IMR-90 (cell line): ENCODE measurements around the gene PLS1. TPM values are rescaled to one million over a fixed set of nuclear protein-coding genes. Genes with fewer than 3 reads are reported as not detected.

Experiments
- ATAC-seq: fragments of 200-7000 bp; cut with Tn5 transposase; 2 replicates; pipeline ENCODE4 v1.9.1; 2020; ENCODE audit warnings: low read depth, mild to moderate bottlenecking, moderate library complexity
- BruUV-seq: library from RNA; stranded (reverse); fragments of 400-500 nt; replicated peaks from 2 replicates; lab custom pipeline; 2021; lab: Mats Ljungman, UMichigan
- CTCF ChIA-PET: fragments of 300-600 bp; formaldehyde crosslinking; extraction: SDS; loops from one replicate; lab custom pipeline; 2021; ENCODE audit warnings: antibody characterized with exemption; lab: Yijun Ruan, JAX
- POLR2A ChIA-PET: fragments of 300-600 bp; sonication (Branson Sonifier 250); formaldehyde crosslinking; loops from one replicate; lab custom pipeline; 2022; ENCODE audit warnings: antibody characterized with exemption; ENCODE audit not compliant: unreplicated experiment; lab: Charles Lee
- DNase-seq: peaks from one replicate; pipeline ENCODE4 v3.0.0; 2013
- H2AFZ ChIP-seq: replicated peaks from 2 replicates; pipeline ENCODE3; 2013; ENCODE audit warnings: low read length, mild to moderate bottlenecking; ENCODE audit not compliant: poor library complexity
- H2AK5ac ChIP-seq: 2 replicates; pipeline ENCODE4 v1.6.1; 2013; ENCODE audit warnings: low read depth, low read length, inconsistent platforms
- H2AK9ac ChIP-seq: replicated peaks from 2 replicates; pipeline ENCODE3; 2013; ENCODE audit warnings: mild to moderate bottlenecking, low read depth, low read length, moderate library complexity; ENCODE audit not compliant: poor library complexity
- H2BK120ac ChIP-seq: 2 replicates; pipeline ENCODE4 v1.6.1; 2013; ENCODE audit warnings: low read depth, low read length, inconsistent platforms
- H2BK15ac ChIP-seq: 3 replicates; pipeline ENCODE4 v1.6.1; 2013; ENCODE audit warnings: low read depth, low read length, inconsistent platforms
- H2BK20ac ChIP-seq: 2 replicates; pipeline ENCODE4 v1.6.1; 2013; ENCODE audit warnings: low read depth, mild to moderate bottlenecking, inconsistent platforms, low read length, moderate library complexity
- H2BK5ac ChIP-seq: 2 replicates; pipeline ENCODE4 v1.6.1; 2013; ENCODE audit warnings: mild to moderate bottlenecking, low read depth, low read length, inconsistent platforms; ENCODE audit not compliant: poor library complexity, severe bottlenecking
- H3K14ac ChIP-seq: replicated peaks from 2 replicates; pipeline ENCODE4 v1.6.1; 2013; ENCODE audit warnings: low read depth, low read length, inconsistent platforms
- H3K18ac ChIP-seq: 2 replicates; pipeline ENCODE4 v1.6.1; 2013; ENCODE audit warnings: low read depth, low read length, control low read depth
- H3K23ac ChIP-seq: 2 replicates; pipeline ENCODE4 v1.6.1; 2013; ENCODE audit warnings: low read depth, low read length, inconsistent platforms
- H3K27ac ChIP-seq: 2 replicates; pipeline ENCODE4 v1.5.1; 2013; ENCODE audit warnings: mild to moderate bottlenecking, control low read depth, low read length; ENCODE audit not compliant: insufficient read depth
- H3K27me3 ChIP-seq: 2 replicates; pipeline ENCODE4 v1.6.1; 2013; ENCODE audit warnings: low read length; ENCODE audit not compliant: control insufficient read depth, insufficient read depth
- H3K36me3 ChIP-seq: 2 replicates; pipeline ENCODE4 v1.6.1; 2013; ENCODE audit warnings: low read length, mixed read lengths; ENCODE audit not compliant: control insufficient read depth, insufficient read depth
- H3K4ac ChIP-seq: 2 replicates; pipeline ENCODE4 v1.6.1; 2013; ENCODE audit warnings: low read depth, low read length, inconsistent platforms
- H3K4me1 ChIP-seq: 2 replicates; pipeline ENCODE4 v1.6.1; 2013; ENCODE audit warnings: low read length, mixed read lengths; ENCODE audit not compliant: control insufficient read depth, insufficient read depth
- H3K4me2 ChIP-seq: 2 replicates; pipeline ENCODE4 v1.6.1; 2013; ENCODE audit warnings: low read depth, mild to moderate bottlenecking, control low read depth, low read length, moderate library complexity
- H3K4me3 ChIP-seq: 2 replicates; pipeline ENCODE4 v1.5.1; 2013; ENCODE audit warnings: low read depth, mild to moderate bottlenecking, control low read depth, low read length, moderate library complexity; ENCODE audit not compliant: insufficient read depth
- H3K56ac ChIP-seq: 2 replicates; pipeline ENCODE4 v1.6.1; 2013; ENCODE audit warnings: low read length, inconsistent platforms; ENCODE audit not compliant: insufficient read depth; ENCODE audit errors: extremely low read depth
- H3K79me1 ChIP-seq, 2 experiments: 2 replicates each; pipeline ENCODE4 v1.6.1; 2013; ENCODE audit warnings: low read length in 2 of 2, inconsistent platforms in 1 of 2, low read depth in 1 of 2
- H3K9ac ChIP-seq: 2 replicates; pipeline ENCODE4 v1.6.1; 2013; ENCODE audit warnings: low read depth, low read length, control low read depth
- H3K9me1 ChIP-seq: 2 replicates; pipeline ENCODE4 v1.6.1; 2013; ENCODE audit warnings: low read length, inconsistent platforms; ENCODE audit not compliant: insufficient read depth
- H3K9me3 ChIP-seq: 2 replicates; pipeline ENCODE4 v1.6.1; 2013; ENCODE audit warnings: low read length; ENCODE audit not compliant: control insufficient read depth, insufficient read depth
- H4K20me1 ChIP-seq: 2 replicates; pipeline ENCODE4 v1.6.1; 2013; ENCODE audit warnings: low read length, inconsistent platforms; ENCODE audit not compliant: insufficient read depth
- H4K5ac ChIP-seq: 2 replicates; pipeline ENCODE4 v1.6.1; 2013; ENCODE audit warnings: mild to moderate bottlenecking, low read depth, low read length, control low read depth
- H4K8ac ChIP-seq, 2 experiments: 2 replicates each; pipeline ENCODE4 v1.6.1; 2013; ENCODE audit warnings: low read depth in 2 of 2, low read length in 2 of 2, control low read depth in 1 of 2, inconsistent platforms in 1 of 2
- H4K91ac ChIP-seq: 2 replicates; pipeline ENCODE4 v1.6.1; 2013; ENCODE audit warnings: low read depth, low read length, inconsistent platforms; ENCODE audit not compliant: insufficient read depth
- BHLHE40 ChIP-seq: fragments of 150-350 bp; IDR thresholded peaks from 2 replicates; pipeline ENCODE4 v1.6.1; 2016; ENCODE audit warnings: mild to moderate bottlenecking, low read depth, low read length
- CEBPB ChIP-seq: IDR thresholded peaks from 2 replicates; pipeline ENCODE4 v1.6.1; 2012; ENCODE audit warnings: low read depth, low read length, improper control_type of control experiment
- CHD1 ChIP-seq: IDR thresholded peaks from 2 replicates; pipeline ENCODE4 v1.6.1; 2012; ENCODE audit warnings: low read depth, low read length, improper control_type of control experiment
- CTCF ChIP-seq: conservative IDR thresholded peaks from 2 replicates; pipeline ENCODE4 v1.5.1; 2012; ENCODE audit warnings: mild to moderate bottlenecking, low read depth, low read length, improper control_type of control experiment
- ELK1 ChIP-seq: fragments of 150-350 bp; IDR thresholded peaks from 2 replicates; pipeline ENCODE4 v1.6.1; 2016; ENCODE audit warnings: low read depth, mild to moderate bottlenecking, low read length, moderate library complexity, borderline replicate concordance
- MAZ ChIP-seq: IDR thresholded peaks from 2 replicates; pipeline ENCODE4 v1.6.1; 2012; ENCODE audit warnings: low read depth, mild to moderate bottlenecking, low read length, improper control_type of control experiment, moderate library complexity, borderline replicate concordance
- MXI1 ChIP-seq: IDR thresholded peaks from 2 replicates; pipeline ENCODE4 v1.6.1; 2012; ENCODE audit warnings: low read depth, mild to moderate bottlenecking, low read length, moderate library complexity, borderline replicate concordance
- NFE2L2 ChIP-seq: fragments of 150-350 bp; IDR thresholded peaks from 2 replicates; pipeline ENCODE4 v1.6.1; 2016; ENCODE audit warnings: low read depth, mild to moderate bottlenecking, low read length
- POLR2A ChIP-seq: IDR thresholded peaks from 2 replicates; pipeline ENCODE4 v1.6.1; 2012; ENCODE audit warnings: mild to moderate bottlenecking, low read depth, low read length
- RAD21 ChIP-seq: IDR thresholded peaks from 2 replicates; pipeline ENCODE4 v1.6.1; 2012; ENCODE audit warnings: low read length, improper control_type of control experiment
- RCOR1 ChIP-seq: IDR thresholded peaks from 2 replicates; pipeline ENCODE4 v1.6.1; 2012; ENCODE audit warnings: mild to moderate bottlenecking, low read length, improper control_type of control experiment; ENCODE audit not compliant: insufficient replicate concordance
- RFX5 ChIP-seq: IDR thresholded peaks from 2 replicates; pipeline ENCODE4 v1.8.0; 2012; ENCODE audit warnings: low read depth, mild to moderate bottlenecking, low read length, moderate library complexity
- SMC3 ChIP-seq: fragments of 150-350 bp; IDR thresholded peaks from 2 replicates; pipeline ENCODE4 v1.6.1; 2016; ENCODE audit warnings: low read depth, mild to moderate bottlenecking, antibody characterized with exemption, low read length, moderate library complexity
- USF2 ChIP-seq: fragments of 150-350 bp; IDR thresholded peaks from 2 replicates; pipeline ENCODE4 v1.6.1; 2017; ENCODE audit warnings: mild to moderate bottlenecking, antibody characterized with exemption, low read length, low read depth
- WGBS, 2 experiments: methylation state at CpG; one replicate each; pipeline versions ENCODE4 v1.1.5 to v1.1.7; 2013; ENCODE audit warnings: missing lambda C conversion rate in 2 of 2; ENCODE audit not compliant: insufficient read length in 1 of 2; ENCODE audit errors: extremely low coverage in 2 of 2; 5-methylcytosine and 5-hydroxymethylcytosine counted together
- dilution Hi-C: fragments of 300-500 bp; cut with HindIII; formaldehyde crosslinking; loops from one replicate; pipeline ENCODE4 v1.14.3; 2018; ENCODE audit warnings: low sequenced_read_pairs; ENCODE audit not compliant: unreplicated experiment
- in situ Hi-C: fragments of 300-500 bp; cut with MboI; formaldehyde crosslinking; loops from 3 replicates; pipeline ENCODE4 v1.14.3; 2019; ENCODE audit warnings: low sequenced_read_pairs, inconsistent platforms, mixed read lengths
- intact Hi-C: fragments of 100-400 bp; cut with micrococcal nuclease; formaldehyde crosslinking; loops from 2 replicates; pipeline ENCODE4 v1.10.0; 2022
- polyA plus RNA-seq, 3 experiments: library from polyadenylated mRNA; depleted of rRNA; stranded (reverse); fragments of >200 nt; gene quantifications; 2 replicates each; pipeline ENCODE4 v1.2.3, GENCODE V29; 2012; ENCODE audit warnings: low replicate concordance in 1 of 3
- total RNA-seq: library from RNA; depleted of rRNA; stranded (reverse); fragments of >200 nt; gene quantifications from 2 replicates; pipeline ENCODE4 v1.2.3, GENCODE V29; 2012

Gene PLS1
- total and polyA plus RNA-seq, 2 of the 4 experiments (the other 2 are of a cell fraction): 0.29 to 0.90 TPM

- no peaks in the 10 kb centered on the region for H4K20me1 ChIP-seq
- no peak overlapping the region for H4K8ac ChIP-seq
- H3K4me1 ChIP-seq: no peaks in the 10 kb centered on the region
- H3K9me1 ChIP-seq: no peaks in the 10 kb centered on the region
- no peak overlapping the region for H3K56ac ChIP-seq
- WGBS, 2 experiments: no CpG with 5 or more reads among the region's 6 CpGs
- H2BK120ac ChIP-seq: no peak overlapping the region
- no peak overlapping the region for H3K4ac ChIP-seq
- no peak overlapping the region for H4K5ac ChIP-seq
- ChIA-PET CTCF (no interaction called here), POLR2A (no interaction called here)
- H3K27me3 ChIP-seq: no peaks in the 10 kb centered on the region; the same call in 1 of the 2 replicates
- no peaks in the 10 kb centered on the region for H3K9me3 ChIP-seq
- H3K14ac ChIP-seq: no peak overlapping the region
- H2AFZ ChIP-seq: no peak overlapping the region
- in situ Hi-C loops (no loop called here), intact Hi-C loops (no loop called here), dilution Hi-C loops (no loop called here)
- DNase-seq (no peak), ATAC-seq (no peak)
- no peak overlapping the region for H3K4me2 ChIP-seq
- no peaks in the 10 kb centered on the region for H3K79me1 ChIP-seq
- H2AK9ac ChIP-seq: no peak overlapping the region
- no peak overlapping the region for H3K9ac ChIP-seq
- H4K91ac ChIP-seq: no peak overlapping the region
- H2BK5ac ChIP-seq: no peak overlapping the region
- no peak overlapping the region for H3K4me3 ChIP-seq
- H2AK5ac ChIP-seq: no peak overlapping the region
- no TSS peak for BruUV-seq
- no peak overlapping the region for H3K27ac ChIP-seq
- no peak overlapping the region for H3K23ac ChIP-seq
- no peak overlapping the region for H3K18ac ChIP-seq
- no peak overlapping the region for H2BK15ac ChIP-seq
- no peak for TF ChIP-seq USF2
- TF ChIP-seq ELK1: no peak
- TF ChIP-seq MXI1: no peak
- no peak for TF ChIP-seq SMC3
- TF ChIP-seq CEBPB: no peak
- TF ChIP-seq BHLHE40: no peak
- no peak for TF ChIP-seq POLR2A
- TF ChIP-seq RFX5: no peak
- TF ChIP-seq RCOR1: no peak
- TF ChIP-seq CTCF: no peak
- TF ChIP-seq CHD1: no peak
- no peak for TF ChIP-seq RAD21
- no peak for TF ChIP-seq NFE2L2
- no peak for TF ChIP-seq MAZ
- H3K36me3 ChIP-seq: no peaks in the 10 kb centered on the region
- no peak overlapping the region for H2BK20ac ChIP-seq
Observed at GRCh38 chr3:142644502-142644901, 48.3 kb downstream of the PLS1 start.
